ENCODE results near the gene DUSP9. TPM values are rescaled to one million over a fixed set of nuclear protein-coding genes. Genes with fewer than 3 reads are reported as not detected.
"Not testable (repeated sequence)": the region's sequence is repeated elsewhere in the genome, so short reads cannot be mapped to it uniquely, and the experiment has no call there.

The DUSP9 gene
- total and polyA plus RNA-seq, 10 of the 15 experiments (the other 5 are each of a cell fraction or from before 2014, with no cell fraction given): 0.10 TPM; not detected in 9

GRCh38 chrX:153603131-153603656 lies 43.8 kb upstream of the DUSP9 start:
- no peaks in the 10 kb centered on the region for H4K20me1 ChIP-seq (ENCODE audit: control insufficient read depth, insufficient read depth)
- no peak overlapping the region for H3K9ac ChIP-seq (ENCODE audit: control insufficient read depth, insufficient read depth, low read length)
- no peaks in the 10 kb centered on the region; the same call in 1 of the 2 replicates for H3K4me1 ChIP-seq (ENCODE audit: control insufficient read depth, insufficient read depth, low read length)
- intact Hi-C loops (cut with micrococcal nuclease; ENCODE audit: unreplicated experiment): no loop called here
- CTCF ChIA-PET: no interaction called here
- H3K36me3 ChIP-seq (ENCODE audit: control insufficient read depth in 2 of 2, insufficient read depth in 2 of 2, low read length in 1 of 2): no peaks in the 10 kb centered on the region
- no TSS peak for BruUV-seq (replicated peaks)
- in situ Hi-C loops (cut with MboI): loop anchor here (10.0 kb wide), 1 partner anchor 112 kb away; no protein-coding TSS in a partner anchor
- H3K4me3 ChIP-seq: no peak overlapping the region
- POLR2A ChIA-PET: no interaction called here
- ATAC-seq (no peak), DNase-seq (ENCODE audit: low read depth, low spot score) (no peak), FAIRE-seq (no peak)
- RAD21 ChIA-PET (ENCODE audit: unreplicated experiment): no interaction called here
- no peaks in the 10 kb centered on the region for H3K9me3 ChIP-seq (replicated peaks; ENCODE audit: control insufficient read depth, insufficient read depth, low read length)
- SMC1A ChIA-PET (ENCODE audit: uncharacterized antibody, unreplicated experiment): no interaction called here
- WGBS (ENCODE audit: insufficient coverage, insufficient replicate concordance, low lambda C conversion rate, missing lambda C conversion rate): 68% methylated on average over 17 of the region's 17 CpGs
- H3K27ac ChIP-seq (ENCODE audit: control insufficient read depth, insufficient read depth): no peak overlapping the region
- H2AFZ ChIP-seq (ENCODE audit: control insufficient read depth, low read depth, low read length): no peak overlapping the region
- H3K79me2 ChIP-seq (ENCODE audit: control insufficient read depth, insufficient read depth, low read length): peaks cover 4% of the 10 kb centered on the region; the same call in 1 of the 2 replicates
- no peaks in the 10 kb centered on the region for H3K27me3 ChIP-seq (replicated peaks in 1 of 2; ENCODE audit: control insufficient read depth in 2 of 2, insufficient read depth in 2 of 2, low read length in 1 of 2)
- H3K4me2 ChIP-seq (ENCODE audit: control insufficient read depth, insufficient read depth): no peak overlapping the region
- no peak for TF ChIP-seq NKRF (conservative IDR thresholded peaks at IDR 0.05)
- no peak for TF ChIP-seq RB1 (IDR thresholded peaks at IDR 0.05; ENCODE audit: borderline replicate concordance)
- TF ChIP-seq ZNF622 (IDR thresholded peaks at IDR 0.05): no peak
- no peak for TF ChIP-seq IKZF1 (conservative IDR thresholded peaks at IDR 0.05)
- no peak for TF ChIP-seq MTA2 (IDR thresholded peaks at IDR 0.05; ENCODE audit: low read depth)
- no peak for TF ChIP-seq YY1 (IDR thresholded peaks at IDR 0.05; ENCODE audit: low read depth, low read length)
- TF ChIP-seq PRDM15 (CRISPR knock-in tag; IDR thresholded peaks at IDR 0.05): no peak

GRCh38 chrX:153604666-153605380 lies 42.2 kb upstream of the DUSP9 start:
- H3K36me3 ChIP-seq (ENCODE audit: control insufficient read depth in 2 of 2, insufficient read depth in 2 of 2, low read length in 1 of 2); RAD21 ChIA-PET (ENCODE audit: unreplicated experiment); SMC1A ChIA-PET (ENCODE audit: uncharacterized antibody, unreplicated experiment); BruUV-seq (replicated peaks); ATAC-seq; H3K4me1 ChIP-seq (ENCODE audit: control insufficient read depth, insufficient read depth, low read length); H3K79me2 ChIP-seq (ENCODE audit: control insufficient read depth, insufficient read depth, low read length); H3K9me3 ChIP-seq (replicated peaks; ENCODE audit: control insufficient read depth, insufficient read depth, low read length); POLR2A ChIA-PET; CTCF ChIA-PET; DNase-seq (ENCODE audit: low read depth, low spot score); H3K9ac ChIP-seq (ENCODE audit: control insufficient read depth, insufficient read depth, low read length); H3K4me3 ChIP-seq; H3K27me3 ChIP-seq (replicated peaks in 1 of 2; ENCODE audit: control insufficient read depth in 2 of 2, insufficient read depth in 2 of 2, low read length in 1 of 2); H3K4me2 ChIP-seq (ENCODE audit: control insufficient read depth, insufficient read depth); H4K20me1 ChIP-seq (ENCODE audit: control insufficient read depth, insufficient read depth); FAIRE-seq; H2AFZ ChIP-seq (ENCODE audit: control insufficient read depth, low read depth, low read length); intact Hi-C loops (cut with micrococcal nuclease; ENCODE audit: unreplicated experiment); H3K27ac ChIP-seq (ENCODE audit: control insufficient read depth, insufficient read depth): not testable (repeated sequence)
- 55% methylated on average over 18 of the region's 18 CpGs for WGBS (ENCODE audit: insufficient coverage, insufficient replicate concordance, low lambda C conversion rate, missing lambda C conversion rate)
- in situ Hi-C loops (cut with MboI): loop anchor here (10.0 kb wide), 1 partner anchor 110 kb away; no protein-coding TSS in a partner anchor

Data from GM12878 (cell line).